GM19395 (cell line): Measurements from ENCODE around the gene TLE5.
"Not testable (repeated sequence)": the region's sequence is repeated elsewhere in the genome, so short reads cannot be mapped to it uniquely, and the experiment has no call there.

ENCODE experiments used
- ATAC-seq: cut with Tn5 transposase; IDR thresholded peaks from one replicate; pipeline ENCODE4 v1.9.1; 2021; ENCODE audit warnings: mild to moderate bottlenecking, moderate library complexity; ENCODE audit not compliant: unreplicated experiment

TLE5 gene

GRCh38 chr19:3064011-3064330 is 1.7 kb upstream of the TLE5 start:
- no peak for ATAC-seq

- no peak for ATAC-seq
These were observed 823 bp downstream of the TLE5 start for GRCh38 chr19:3061182-3062161.

- no peak for ATAC-seq
These were observed 1.5 kb downstream of the TLE5 start for GRCh38 chr19:3060857-3061181.

- ATAC-seq = no peak
These were observed 2.6 kb downstream of the TLE5 start for GRCh38 chr19:3059653-3060052.

- no peak for ATAC-seq
These were observed 3.4 kb downstream of the TLE5 start for GRCh38 chr19:3058821-3059314.

GRCh38 chr19:3058009-3058820 is 4.1 kb downstream of the TLE5 start:
- ATAC-seq = no peak

GRCh38 chr19:3057275-3057714 is 5.0 kb downstream of the TLE5 start:
- ATAC-seq = no peak

- ATAC-seq = no peak
These were observed 5.7 kb downstream of the TLE5 start for GRCh38 chr19:3056417-3057088.

GRCh38 chr19:3055741-3056416 is 6.4 kb downstream of the TLE5 start:
- ATAC-seq = no peak

- ATAC-seq = no peak
These were observed 7.1 kb downstream of the TLE5 start for GRCh38 chr19:3054972-3055740.

- no peak for ATAC-seq
These were observed 7.9 kb downstream of the TLE5 start for GRCh38 chr19:3054265-3054971.

GRCh38 chr19:3053780-3054179 is 8.5 kb downstream of the TLE5 start:
- no peak for ATAC-seq

- no peak for ATAC-seq
These were observed 9.1 kb downstream of the TLE5 start for GRCh38 chr19:3053218-3053621.

GRCh38 chr19:3050016-3050415 is 12.3 kb downstream of the TLE5 start:
- not testable (repeated sequence) for ATAC-seq

GRCh38 chr19:3049089-3049488 is 13.2 kb downstream of the TLE5 start:
- no peak for ATAC-seq

GRCh38 chr19:3048190-3048533 is 14.1 kb downstream of the TLE5 start:
- no peak for ATAC-seq

- ATAC-seq = no peak
These were observed 14.7 kb downstream of the TLE5 start for GRCh38 chr19:3047496-3048189.

GRCh38 chr19:3046698-3047495 is 15.4 kb downstream of the TLE5 start:
- no peak for ATAC-seq
